Skin epidermis (tissue), 12 donors: ENCODE results near the gene PGAM2.

ENCODE experiments used
- H3K27ac ChIP-seq, 21 experiments: fragments of 200-600 bp; sonication (generic) in 11 of 21; one replicate each; pipeline ENCODE4 v1.5.0; 2020; ENCODE audit warnings: mild to moderate bottlenecking in 3 of 21, inconsistent platforms in 2 of 21, moderate library complexity in 2 of 21
- H3K4me3 ChIP-seq, 7 experiments: fragments of 200-600 bp; sonication (generic) in 2 of 7; one replicate each; pipeline ENCODE4 v1.5.0; 2020; ENCODE audit warnings: inconsistent platforms in 2 of 7, mild to moderate bottlenecking in 2 of 7, moderate library complexity in 1 of 7

Gene PGAM2

DNA sequence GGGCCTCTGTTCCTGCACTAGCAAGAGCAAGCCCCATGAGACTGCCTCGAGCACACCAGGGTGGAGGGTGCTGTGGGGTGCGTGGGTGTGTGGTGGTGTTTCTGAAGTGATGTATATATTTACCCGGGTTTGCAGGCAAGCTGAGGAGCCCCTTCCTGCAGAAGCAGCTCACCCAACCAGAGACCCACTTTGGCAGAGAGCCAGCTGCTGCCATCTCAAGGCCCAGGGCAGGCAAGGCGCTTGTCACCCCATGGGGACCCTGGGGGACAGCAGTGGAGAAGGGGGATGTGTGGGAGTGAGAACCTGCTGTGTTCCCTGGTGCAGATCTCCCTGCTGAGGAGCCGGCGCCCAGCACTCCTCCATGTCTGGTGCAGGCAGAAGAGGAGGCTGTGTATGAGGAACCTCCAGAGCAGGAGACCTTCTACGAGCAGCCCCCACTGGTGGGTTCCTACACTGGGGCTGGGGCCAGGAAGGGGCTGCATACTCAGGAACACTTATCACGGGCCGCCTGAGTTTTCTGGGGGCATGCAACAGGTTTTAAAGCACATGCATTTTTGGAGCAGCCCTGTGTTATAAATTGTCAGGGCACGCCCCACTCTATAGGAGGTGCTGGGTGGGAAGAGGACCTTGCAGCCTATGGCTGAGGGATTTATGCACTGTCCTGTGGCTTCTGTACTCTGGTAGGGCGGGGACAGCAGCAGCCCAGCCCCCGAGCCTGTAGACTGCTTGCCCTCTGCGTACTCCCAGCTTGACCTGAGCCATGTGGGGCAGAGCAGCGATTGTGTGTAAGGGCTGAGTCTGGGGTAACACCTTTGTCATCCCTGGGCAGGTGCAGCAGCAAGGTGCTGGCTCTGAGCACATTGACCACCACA lies 5.9 kb downstream of the PGAM2 start:
- Histone ChIP-seq H3K4me3 (no peak overlapping the region), H3K27ac (peak overlapping the region in 2 of 21 experiments; percentile 23 to 40)

DNA sequence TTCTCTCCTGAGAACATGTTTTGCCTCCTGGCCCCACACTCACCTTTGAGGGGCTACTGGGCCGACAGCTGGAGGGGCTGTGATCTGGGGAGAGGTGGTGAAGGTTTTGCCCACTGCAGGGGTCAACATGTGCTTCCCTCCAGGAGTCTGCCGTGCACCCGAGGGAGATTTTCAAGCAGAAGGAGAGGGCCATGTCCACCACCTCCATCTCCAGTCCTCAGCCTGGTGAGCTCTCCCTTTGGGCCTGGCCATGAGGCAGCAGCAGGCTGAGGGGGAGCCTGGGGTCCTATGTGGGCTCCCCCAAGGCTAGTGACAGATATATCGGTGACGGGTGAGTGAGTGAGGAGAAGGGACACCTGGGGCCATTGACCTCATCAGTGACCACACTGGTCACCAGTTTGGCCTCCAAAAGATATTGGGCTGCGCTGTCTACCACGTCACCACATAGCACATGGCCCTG lies 6.6 kb downstream of the PGAM2 start:
- H3K27ac ChIP-seq = peak overlapping the region in 9 of 21 experiments; percentile 16 to 63 (median 40)
- no peak overlapping the region for H3K4me3 ChIP-seq

DNA sequence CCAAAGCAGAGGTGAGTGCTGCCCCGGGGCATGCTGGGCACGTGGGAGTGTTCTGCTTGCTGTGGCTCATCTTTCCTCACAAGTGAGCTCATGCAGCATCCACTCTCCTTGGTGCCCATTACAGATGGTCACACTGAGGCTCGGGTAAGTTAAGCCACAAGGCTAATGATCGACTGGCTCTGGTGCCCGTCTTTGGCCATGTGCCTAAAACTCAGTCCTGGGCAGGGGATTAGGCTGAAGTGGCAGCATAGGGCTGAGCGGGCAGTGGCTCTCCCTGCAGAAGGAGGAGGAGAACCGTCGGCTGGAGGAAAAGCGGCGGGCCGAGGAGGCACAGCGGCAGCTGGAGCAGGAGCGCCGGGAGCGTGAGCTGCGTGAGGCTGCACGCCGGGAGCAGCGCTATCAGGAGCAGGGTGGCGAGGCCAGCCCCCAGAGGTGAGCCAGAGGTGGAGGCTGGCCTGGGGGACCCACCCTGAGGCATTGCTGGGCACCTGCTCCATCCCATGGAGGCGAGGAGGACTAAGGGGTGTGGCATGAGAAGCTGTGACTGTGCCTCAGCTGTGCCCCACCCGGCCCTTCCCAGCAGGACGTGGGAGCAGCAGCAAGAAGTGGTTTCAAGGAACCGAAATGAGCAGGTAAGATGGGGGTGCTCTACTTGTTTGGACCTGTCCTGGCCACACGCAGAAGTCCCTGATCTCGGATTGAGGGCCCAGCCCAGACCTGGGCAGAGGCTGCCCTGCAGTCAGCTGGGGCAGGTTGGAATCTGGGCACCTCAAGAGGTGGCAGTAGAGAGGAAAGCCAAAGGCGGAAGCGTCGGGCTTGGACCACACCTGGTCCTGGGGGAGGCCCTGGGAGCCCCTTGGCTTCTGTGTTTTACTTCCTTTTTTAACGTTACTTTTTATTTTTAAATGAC lies 7.3 kb downstream of the PGAM2 start:
- H3K4me3 ChIP-seq = no peak overlapping the region
- H3K27ac ChIP-seq = peak overlapping the region in 10 of 21 experiments; percentile 16 to 63 (median 37)

DNA sequence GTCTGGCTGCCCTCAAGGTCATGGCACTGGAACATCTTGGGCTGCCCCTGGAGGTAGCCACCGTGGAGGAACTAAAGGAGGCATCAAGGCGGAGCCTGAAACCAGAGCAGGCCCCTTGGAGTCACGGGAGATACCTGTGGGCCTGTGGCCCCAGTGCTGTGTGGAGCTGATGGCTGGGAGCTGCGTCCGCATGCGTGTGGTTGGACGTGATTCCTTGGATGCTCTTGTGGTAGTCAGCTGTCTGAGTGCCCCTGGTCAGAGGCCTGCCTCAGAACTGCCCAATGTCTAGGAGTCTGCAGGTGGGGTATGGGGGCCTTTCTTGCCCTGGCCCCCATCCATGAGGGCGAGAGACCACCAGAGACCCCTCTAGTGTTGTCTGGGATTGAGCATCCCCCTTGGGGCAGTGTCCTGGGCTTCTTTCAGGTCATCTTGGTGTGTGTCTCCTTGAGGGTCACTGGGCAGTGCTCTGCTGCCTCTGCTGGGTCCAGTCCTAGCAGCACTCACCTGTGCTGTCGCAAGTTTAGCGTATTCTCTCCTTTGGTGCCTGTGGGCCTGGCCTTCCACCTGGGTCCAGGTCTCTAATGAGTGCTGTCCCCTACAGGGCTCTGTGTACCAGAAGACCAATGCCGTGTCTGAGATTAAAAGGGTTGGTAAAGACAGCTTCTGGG lies 8.1 kb downstream of the PGAM2 start:
- H3K4me3 ChIP-seq = no peak overlapping the region
- H3K27ac ChIP-seq = peak overlapping the region in 3 of 21 experiments; percentile 40 to 63 (median 50)

DNA sequence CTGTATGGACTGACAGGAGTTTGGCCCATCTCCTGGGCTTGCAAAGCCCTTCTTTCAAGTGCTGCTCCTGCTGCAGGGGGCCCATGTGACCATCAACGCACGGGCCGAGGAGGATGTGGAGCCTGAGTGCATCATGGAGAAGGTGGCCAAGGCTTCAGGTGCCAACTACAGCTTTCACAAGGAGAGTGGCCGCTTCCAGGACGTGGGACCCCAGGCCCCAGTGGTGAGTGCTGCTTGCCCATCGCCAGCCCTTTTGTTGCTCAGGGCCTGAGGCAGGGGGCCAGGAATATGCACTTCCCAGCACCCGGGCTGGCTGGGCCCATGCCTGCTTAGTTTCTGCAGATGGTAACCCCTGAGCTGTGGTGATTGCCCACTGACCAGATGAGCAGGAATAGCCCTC lies 8.7 kb downstream of the PGAM2 start:
- Histone ChIP-seq H3K27ac (no peak overlapping the region), H3K4me3 (no peak overlapping the region)

DNA sequence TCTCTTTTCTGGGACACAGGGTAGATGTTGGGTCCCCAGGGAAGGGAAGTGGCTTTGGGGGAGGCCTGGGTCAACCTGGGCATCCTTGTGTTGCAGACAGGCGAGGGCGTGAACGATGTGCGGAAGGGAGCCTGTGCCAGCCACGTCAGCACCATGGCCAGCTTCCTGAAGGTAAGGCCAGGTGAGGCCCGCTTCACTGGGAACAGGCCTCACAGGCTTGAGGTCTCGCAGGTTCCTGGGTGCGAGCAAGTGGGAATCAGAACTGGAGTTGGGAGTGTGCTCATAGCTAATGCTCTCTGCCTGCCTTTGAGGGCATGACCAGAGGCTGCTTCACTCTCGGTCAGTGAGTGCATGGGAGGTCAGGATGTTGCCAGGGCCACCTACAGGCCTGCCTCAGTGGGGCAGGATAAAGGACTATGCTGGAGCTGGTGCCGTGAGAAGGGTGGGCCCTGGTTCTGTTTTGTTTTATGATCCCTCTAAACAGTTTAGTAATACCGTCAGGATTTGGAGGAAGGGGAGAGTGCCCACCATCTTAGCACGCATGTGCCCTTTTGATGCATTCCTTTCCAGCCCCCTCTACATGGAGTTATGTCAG lies 12.5 kb downstream of the PGAM2 start:
- H3K27ac ChIP-seq = no peak overlapping the region
- H3K4me3 ChIP-seq = no peak overlapping the region

DNA sequence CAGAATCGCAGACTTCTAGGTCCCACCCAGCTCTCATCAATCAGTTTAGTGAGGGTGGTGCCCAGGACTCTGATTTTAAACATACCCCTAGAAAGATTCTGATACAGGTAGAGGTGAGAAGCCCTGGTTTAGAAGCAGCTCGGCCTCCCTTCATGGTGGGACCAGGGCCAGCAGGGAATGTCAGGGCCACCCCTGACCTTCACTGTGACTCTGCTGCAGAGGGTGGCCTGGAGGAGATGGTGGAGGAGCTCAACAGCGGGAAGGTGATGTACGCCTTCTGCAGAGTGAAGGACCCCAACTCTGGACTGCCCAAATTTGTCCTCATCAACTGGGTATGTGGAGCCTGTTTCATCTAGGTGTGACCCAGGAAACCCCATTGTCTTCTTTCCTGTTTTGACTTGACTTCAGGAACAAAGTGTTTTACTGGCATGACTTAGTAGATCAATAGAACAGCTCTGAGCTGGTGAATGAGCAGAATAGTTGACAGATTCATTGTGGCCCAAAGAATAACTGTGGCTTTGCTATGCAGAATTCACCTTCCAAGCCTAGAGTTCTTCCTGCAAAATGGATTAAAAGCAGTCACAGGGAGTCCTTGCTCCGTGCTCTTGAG lies 13.7 kb downstream of the PGAM2 start:
- H3K27ac ChIP-seq = peak overlapping the region in 1 of 21 experiments; percentile 17

DNA sequence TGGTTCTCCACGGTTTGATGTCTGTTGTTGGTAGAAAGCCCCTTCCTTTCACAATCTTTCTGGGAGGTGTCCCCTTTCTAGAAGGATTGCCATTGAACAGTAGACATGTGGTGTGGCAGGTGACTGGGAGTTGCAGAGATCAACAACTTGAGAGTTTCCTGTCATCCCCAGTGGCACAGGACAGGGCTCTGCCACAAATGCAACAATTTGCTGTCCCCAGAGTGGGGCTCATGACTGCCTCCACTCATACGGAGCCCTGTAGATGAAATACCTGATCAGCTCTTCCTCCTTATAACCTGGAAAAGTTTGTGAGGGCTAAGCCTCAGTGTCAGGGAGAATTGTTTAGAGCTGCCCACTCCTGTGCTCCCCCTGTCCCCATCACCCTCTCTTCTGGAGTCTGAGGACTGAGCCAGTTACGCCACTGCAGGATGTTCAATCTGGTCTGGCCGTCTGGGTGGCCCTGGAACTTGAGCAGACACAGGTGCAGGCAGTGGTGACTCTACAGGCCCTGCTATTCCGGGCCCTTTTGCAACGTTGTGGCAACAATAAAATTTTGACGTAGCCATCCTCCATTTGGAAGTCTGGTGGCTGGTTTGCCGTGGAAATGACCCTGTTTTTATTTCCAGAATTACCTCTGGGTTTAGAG lies 14.3 kb downstream of the PGAM2 start:
- no peak overlapping the region for H3K4me3 ChIP-seq

More for the DNA sequence above, 13.7 kb downstream of the PGAM2 start:
- H3K4me3 ChIP-seq = no peak overlapping the region

DNA sequence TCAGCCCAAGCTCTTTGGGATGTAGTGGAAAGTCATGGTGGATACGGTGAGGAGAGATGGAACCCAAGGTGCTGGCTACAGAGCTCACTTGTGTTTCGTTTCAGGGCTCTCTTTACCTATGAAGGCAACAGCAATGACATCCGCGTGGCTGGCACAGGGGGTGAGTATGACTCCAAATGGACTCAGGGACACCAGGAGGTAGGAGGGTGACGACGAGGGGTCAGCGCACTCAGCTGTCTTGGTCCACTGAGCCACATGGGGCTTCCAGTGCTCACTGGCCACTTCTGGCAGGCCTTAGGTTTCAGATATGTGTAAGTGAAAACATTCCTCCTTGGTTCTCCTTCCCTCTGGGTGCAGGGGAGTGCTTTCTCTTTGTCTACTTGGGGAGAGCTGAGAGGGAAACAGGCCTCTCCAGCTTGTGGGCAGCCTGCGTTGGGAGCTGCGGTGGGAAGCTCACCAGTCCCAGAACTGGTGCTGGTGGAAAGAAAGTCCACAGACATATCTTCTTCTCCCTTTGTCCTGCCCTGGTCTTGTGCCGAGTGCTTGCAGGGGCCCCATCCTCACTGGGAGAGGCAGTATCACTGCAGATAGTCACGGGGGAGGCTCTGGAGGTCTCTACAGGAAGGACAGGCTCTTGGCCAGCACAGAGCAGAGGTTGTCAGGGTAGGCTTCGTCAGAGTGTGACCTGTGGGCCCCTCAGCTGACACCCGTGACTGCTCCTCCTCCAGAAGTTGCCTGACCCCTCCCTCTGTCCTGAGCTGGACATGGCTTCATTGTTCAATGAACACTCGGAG lies 15.0 kb downstream of the PGAM2 start:
- H3K27ac ChIP-seq = peak overlapping the region in 1 of 21 experiments; percentile 44

More for the DNA sequence above, 14.3 kb downstream of the PGAM2 start:
- peak overlapping the region in 1 of 21 experiments; percentile 17 for H3K27ac ChIP-seq

DNA sequence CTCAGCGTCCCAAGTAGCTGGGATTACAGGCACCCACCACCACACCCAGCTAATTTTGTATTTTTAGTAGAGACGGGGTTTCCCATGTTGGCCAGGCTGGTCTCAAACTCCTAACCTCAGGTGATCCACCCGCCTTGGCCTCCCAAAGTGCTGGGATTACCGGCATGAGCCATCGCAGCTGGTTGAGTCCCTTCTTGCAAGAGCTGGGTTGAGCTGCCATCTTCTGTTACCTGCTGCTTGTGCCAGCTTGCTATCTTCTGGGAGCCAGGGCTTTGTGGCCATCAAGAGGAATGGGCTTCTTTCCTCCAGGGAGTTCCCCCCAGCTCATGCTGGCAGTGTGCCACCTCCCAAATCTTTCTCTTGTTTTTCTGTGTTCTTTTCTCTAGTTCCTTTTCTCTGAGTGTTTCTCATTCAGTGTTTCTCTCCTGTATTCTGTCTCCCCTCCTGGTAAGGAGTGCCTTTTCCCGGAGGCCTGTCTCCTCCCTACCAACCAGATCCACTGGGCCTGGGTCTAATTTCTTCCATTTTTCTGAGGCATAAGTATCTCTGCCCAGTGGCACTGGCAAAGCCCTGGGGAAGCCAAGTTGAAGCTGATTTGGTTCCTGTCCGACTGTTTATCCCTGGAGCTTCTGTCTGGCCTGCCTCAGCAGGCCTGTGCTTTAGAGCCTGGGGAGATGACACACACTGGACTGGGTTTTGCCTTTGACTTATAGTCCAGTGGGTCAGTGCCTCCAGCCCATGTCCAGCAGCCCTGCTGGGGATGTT lies 17.2 kb downstream of the PGAM2 start:
- Histone ChIP-seq H3K27ac (peak overlapping the region in 3 of 21 experiments; percentile 8 to 44 (median 18)), H3K4me3 (no peak overlapping the region)

More for the DNA sequence above, 15.0 kb downstream of the PGAM2 start:
- H3K4me3 ChIP-seq = no peak overlapping the region

DNA sequence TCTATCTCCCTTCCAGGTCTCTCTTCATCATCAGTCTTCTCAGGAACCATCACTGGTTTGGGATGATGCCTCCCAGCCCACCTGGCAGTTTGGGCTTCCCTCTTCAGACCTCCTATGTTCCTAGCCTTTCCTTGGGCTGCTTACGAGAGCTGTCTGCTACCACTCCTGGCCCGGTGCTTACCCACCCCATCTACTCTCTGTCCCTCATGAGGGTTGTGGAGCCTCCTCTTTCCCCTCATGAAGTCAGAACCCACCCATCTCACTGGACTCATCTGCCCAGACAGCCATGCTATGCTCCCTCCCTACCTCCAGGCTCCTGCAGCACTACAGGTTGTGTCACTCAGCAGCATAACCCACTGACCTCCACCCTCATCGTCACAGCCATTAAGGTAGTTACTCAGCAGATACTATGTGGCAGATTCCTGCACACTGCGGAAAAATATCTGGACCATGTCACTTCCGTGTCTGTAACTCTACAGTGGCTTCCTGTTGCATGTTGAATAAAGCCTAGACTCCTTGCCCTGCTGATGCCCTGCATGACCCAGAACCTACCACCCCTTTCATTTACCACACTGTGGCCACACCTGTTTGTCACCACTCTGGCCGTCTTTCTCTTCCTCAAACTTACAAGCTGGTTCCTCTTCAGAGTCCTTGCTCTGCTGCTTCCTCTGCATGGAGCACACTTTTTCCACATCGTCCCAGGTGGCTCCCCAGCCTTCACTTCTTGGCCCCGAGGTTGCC lies 18.9 kb downstream of the PGAM2 start:
- peak overlapping the region in 17 of 21 experiments; percentile 6 to 99 (median 95) for H3K27ac ChIP-seq
- H3K4me3 ChIP-seq = no peak overlapping the region

DNA sequence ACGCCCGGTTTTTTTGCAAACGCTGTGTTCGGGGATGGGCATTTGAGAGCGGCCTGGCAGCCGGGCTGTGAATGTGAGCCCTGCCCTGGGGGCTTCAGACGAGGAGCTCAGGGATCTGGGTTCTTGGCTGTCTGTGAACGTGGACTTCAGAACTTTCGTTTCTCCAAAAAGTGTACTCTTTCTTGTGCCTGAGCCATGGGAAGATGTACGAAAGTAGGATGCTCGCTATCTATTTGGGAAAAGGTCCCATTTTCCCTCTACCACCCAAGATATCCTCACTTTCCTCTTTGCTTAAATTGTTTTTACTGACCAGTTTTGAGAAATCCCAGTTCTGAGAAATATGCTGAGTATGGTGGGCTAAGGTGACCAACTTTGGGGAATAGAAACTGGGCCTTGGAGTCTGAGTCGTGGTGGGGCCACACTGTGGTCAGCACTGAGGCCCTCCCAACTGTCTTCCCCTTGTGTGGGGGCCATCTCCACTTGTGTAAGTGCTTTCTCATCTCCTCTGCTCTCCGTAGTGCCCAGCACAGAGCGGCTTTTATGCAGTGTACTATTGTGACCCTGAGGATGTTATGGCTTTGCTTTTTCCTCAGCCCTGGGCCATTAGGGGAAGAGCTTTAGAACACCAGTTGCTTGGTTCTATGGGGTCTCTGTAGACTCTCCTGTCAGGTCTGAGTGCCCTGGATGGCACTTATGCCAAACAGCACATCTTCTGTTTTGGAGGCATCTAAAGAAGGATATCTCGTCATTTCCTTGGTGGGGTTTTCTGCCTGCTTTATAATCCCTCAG lies 19.9 kb downstream of the PGAM2 start:
- Histone ChIP-seq H3K27ac (peak overlapping the region; percentile 85 to 99 (median 97)), H3K4me3 (peak overlapping the region; percentile 68 to 100 (median 92))

DNA sequence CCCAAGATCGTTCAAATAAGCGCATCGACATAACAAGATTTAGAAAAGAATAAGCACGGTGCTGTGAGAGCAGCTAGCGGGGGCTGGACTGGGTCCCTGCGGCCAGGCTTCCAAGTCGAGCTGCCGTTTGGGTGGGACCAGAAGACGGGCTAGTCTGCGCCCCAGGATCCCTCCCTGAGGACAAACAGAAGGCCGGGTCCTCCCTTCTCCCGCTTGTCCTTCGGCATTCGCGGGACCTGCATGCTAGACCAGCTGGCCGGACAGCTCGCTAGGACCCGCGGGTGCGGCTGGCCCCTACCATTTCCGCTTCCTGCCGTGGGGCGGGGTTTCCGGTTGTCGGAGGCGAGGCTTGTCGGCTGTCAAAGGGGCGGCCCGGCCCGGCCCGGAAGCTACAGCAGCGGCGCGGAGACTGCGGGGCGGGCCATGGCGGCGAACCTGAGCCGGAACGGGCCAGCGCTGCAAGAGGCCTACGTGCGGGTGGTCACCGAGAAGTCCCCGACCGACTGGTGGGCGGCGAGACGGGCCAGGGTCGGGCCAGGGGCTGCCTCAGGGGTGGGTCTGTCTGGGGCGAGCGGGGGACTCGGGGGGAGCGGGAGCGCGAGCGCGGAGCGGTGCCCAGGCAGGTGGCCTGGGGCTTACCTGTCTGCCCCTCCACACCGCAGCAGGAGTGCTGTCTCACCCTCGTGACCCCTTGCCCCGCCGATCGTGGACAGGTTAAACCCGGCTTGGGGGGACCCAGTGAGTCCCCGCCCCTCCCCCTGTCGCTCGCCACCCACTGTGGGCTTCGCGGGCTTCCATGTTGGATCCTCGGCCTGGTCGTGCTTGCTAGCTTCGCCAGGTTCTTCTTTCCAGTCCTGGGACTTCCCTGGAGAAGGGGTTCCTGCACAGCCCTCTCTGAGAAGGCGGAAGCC lies 20.8 kb downstream of the PGAM2 start, which contains the start of gene DBNL:
Gene DBNL (plus strand): TSS at position 388 of the 911 bp plus-strand sequence. CDS start 36 bp downstream, at position 424.
- Histone ChIP-seq H3K4me3 (peak within 1 kb of the TSS; percentile 68 to 100 (median 92)), H3K27ac (peak within 1 kb of the TSS; percentile 85 to 99 (median 97))

DNA sequence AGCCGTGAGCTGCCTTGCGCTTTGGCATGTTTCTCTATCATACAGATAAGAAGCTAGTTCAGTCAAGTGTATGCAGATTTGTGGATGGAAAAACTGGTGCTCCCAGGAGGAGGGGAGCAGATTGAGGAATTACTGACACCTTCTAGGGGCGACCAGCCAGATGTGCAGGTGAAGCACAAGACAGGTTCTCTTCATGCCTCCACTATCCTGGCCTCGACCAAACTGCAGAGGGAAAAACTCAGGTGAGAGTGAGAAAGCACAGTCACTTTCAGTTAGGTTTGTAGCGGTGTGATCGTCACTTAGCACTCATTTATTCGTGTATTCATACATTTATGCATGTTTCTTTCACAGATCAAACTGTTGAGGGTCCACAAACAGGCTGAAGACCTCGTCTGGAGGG lies 21.5 kb downstream of the PGAM2 start:
- peak overlapping the region; percentile 65 to 99 (median 97) for H3K27ac ChIP-seq
- peak overlapping the region; percentile 68 to 100 (median 92) for H3K4me3 ChIP-seq
